ENCODE measurements around the gene DNAJC10. TPM values are rescaled to one million over a fixed set of nuclear protein-coding genes. Genes with fewer than 3 reads are reported as not detected.
"Not testable (repeated sequence)": the region's sequence is repeated elsewhere in the genome, so short reads cannot be mapped to it uniquely, and the experiment has no call there.

Gene DNAJC10
- total RNA-seq: 10 to 100 TPM; 40.8 to 41.5 TPM

- CTCF ChIA-PET: interaction anchor here (1.3 to 1.5 kb wide), 2 partner anchors 50 to 530 kb away, joined by 3 to 4 read pairs; no protein-coding TSS in a partner anchor
- no peak within 1 kb of the TSS for H3K27ac Mint-ChIP-seq
These were observed at the start of gene DNAJC10 for GRCh38 chr2:182715892-182716649. Gene DNAJC10 (plus strand): TSS chr2:182716257. CDS start chr2:182718087, 1,830 bp downstream.

DNA sequence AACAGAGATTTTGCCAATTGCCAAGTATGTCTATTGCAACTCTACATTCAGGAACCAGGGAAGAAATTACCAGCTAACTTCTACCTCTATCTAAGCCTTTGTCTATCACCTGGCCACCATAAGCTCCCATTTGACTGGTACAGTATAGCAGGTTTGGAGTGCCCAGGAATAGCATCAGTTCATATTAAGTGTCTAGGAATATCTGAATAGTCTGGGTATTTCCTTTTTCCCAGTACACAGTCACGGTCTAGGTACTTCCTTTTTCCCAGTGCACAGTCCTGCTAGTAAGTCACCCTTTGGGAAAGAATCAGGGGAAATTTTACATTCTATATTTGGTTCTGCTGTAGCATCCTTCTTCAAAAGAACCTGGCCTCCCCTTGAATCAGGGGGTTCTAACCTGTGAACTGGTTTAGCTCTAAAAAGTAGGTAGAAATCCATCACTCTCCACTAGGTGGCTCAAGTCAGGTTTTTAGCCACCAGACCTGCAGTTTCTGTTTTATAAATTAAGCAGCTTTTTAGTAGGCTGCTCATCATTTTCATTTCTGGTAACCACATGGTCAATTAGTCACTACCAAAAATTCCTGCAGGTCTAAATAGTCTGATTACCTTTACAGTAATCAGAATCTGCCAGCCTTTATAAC, 49.3 kb upstream of the DNAJC10 start:
- no peak overlapping the region for H3K4me3 Mint-ChIP-seq
- H3K4me1 Mint-ChIP-seq (ENCODE audit: low read depth): peaks cover 8% of the 10 kb centered on the region
- peak; percentile 19 for DNase-seq
- H3K9me3 Mint-ChIP-seq: no peaks in the 10 kb centered on the region
- CTCF ChIA-PET: interaction anchor here (0.6 to 2.0 kb wide), 13 partner anchors 10 to 485 kb away, joined by 3 to 33 read pairs (median 4); no protein-coding TSS in a partner anchor
- intact Hi-C loops (cut with micrococcal nuclease): loop anchor here (1.0 to 5.0 kb wide), 3 partner anchors 50 to 314 kb away; partner anchors contain the start of genes DNAJC10 and FRZB
- H3K36me3 Mint-ChIP-seq (ENCODE audit: low read depth): no peaks in the 10 kb centered on the region
- H3K27me3 Mint-ChIP-seq (ENCODE audit: low read depth): no peaks in the 10 kb centered on the region
- H3K27ac Mint-ChIP-seq: no peak overlapping the region

More at GRCh38 chr2:182715892-182716649, at the start of gene DNAJC10:
- peaks cover 10% of the 10 kb centered on the region for H3K4me1 Mint-ChIP-seq (ENCODE audit: low read depth)
- intact Hi-C loops (cut with micrococcal nuclease): loop anchor here (1.0 to 5.0 kb wide), 6 partner anchors 49 to 1734 kb away; partner anchors contain the start of genes DUSP19, ITPRID2, NCKAP1 and NUP35
- no peaks in the 10 kb centered on the region for H3K27me3 Mint-ChIP-seq (ENCODE audit: low read depth)
- no peak within 1 kb of the TSS for H3K4me3 Mint-ChIP-seq
- H3K9me3 Mint-ChIP-seq: no peaks in the 10 kb centered on the region
- H3K36me3 Mint-ChIP-seq (ENCODE audit: low read depth): peaks cover 7% of the 10 kb centered on the region
- peak; percentile 89 for DNase-seq

DNA sequence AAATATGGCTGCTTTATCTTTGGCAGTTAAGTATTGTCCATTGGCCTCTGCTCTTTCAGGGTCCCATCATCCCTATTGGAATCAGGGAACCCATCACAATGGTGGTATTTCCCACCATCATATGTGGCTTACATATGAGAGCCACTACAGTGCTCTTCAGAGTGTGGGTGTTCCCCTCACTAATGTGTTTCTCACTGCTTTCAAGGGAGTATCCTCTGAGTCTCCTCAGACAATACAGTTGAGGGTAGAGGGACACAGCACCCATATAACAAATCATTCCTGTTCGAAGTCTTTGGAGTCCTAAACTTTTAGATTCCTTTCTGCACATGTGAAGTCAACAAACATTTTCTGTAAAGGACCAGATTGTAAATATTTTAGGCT, 48.8 kb upstream of the DNAJC10 start:
- CTCF ChIA-PET: interaction anchor here (0.7 to 2.0 kb wide), 6 partner anchors 10 to 481 kb away, joined by 3 to 33 read pairs (median 8); no protein-coding TSS in a partner anchor
- Mint-ChIP-seq H3K27me3 (ENCODE audit: low read depth) (no peaks in the 10 kb centered on the region), H3K36me3 (ENCODE audit: low read depth) (no peaks in the 10 kb centered on the region), H3K4me1 (ENCODE audit: low read depth) (peaks cover 8% of the 10 kb centered on the region), H3K9me3 (no peaks in the 10 kb centered on the region), H3K27ac (no peak overlapping the region), H3K4me3 (no peak overlapping the region)
- intact Hi-C loops (cut with micrococcal nuclease): loop anchor here (1.0 to 5.0 kb wide), 3 partner anchors 49 to 313 kb away; partner anchors contain the start of genes DNAJC10 and FRZB
- DNase-seq: no peak

DNA sequence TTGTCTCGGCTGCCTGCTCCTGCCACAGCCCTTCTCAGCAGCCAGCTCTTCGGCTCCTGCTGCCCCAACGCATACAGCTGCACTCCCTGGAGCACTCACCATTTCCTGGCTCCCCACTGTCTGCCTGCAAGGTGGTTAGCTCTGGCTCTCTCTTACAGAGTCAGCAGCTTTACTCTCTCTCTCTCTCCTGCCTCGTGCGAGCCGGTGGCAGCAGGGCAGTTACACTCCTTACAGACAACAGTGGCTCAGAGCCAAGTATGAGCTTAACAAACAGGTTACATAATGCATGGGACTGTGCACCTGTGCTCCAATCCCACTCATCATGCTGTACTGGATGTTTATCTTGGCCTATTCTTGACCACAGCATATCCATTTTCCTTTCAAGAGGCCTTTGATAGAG, 47.4 kb upstream of the DNAJC10 start:
- DNase-seq: no peak
- intact Hi-C loops (cut with micrococcal nuclease): loop anchor here (5.0 kb wide), 1 partner anchor 199 kb away; the partner anchor contains the start of gene FRZB
- Mint-ChIP-seq H3K27ac (no peak overlapping the region), H3K4me3 (no peak overlapping the region), H3K9me3 (no peaks in the 10 kb centered on the region), H3K36me3 (ENCODE audit: low read depth) (no peaks in the 10 kb centered on the region), H3K27me3 (ENCODE audit: low read depth) (no peaks in the 10 kb centered on the region), H3K4me1 (ENCODE audit: low read depth) (peaks cover 8% of the 10 kb centered on the region)
- CTCF ChIA-PET: interaction anchor here (0.7 to 1.1 kb wide), 2 partner anchors 170 to 311 kb away, joined by 3 to 5 read pairs; no protein-coding TSS in a partner anchor

DNA sequence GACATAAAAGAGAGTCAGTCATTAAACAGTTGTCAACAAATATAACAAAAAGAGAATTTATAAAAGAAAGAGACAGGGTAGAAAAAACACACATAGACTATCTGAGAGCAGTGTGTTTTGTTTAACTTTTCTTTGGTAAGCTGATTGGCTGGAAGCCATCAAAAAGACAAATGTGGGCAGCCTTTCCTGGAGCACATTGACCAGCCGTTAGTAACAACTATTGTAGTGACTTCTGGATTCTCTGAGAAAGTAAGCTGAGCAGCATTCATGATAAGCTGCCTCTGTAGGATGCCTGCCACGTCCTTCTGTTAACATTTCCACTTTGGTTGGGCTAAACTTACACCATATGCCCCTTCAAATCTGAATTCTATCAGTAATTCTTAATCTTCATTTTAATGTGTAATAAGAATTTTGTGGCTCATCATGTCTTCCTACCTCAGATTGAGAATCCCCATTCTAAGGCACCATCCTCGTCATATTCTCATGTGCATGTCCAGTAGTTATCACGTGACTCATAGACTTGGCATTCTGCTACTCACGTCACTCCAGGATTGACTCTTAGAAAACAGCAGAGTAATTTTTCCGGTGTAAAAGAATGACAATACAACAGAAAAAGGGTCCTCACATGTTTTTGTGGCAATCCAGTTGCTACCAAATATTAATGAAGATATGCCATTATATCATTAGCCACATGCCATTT, 43.4 kb upstream of the DNAJC10 start:
- DNase-seq: no peak
- no peak overlapping the region for H3K27ac Mint-ChIP-seq
- CTCF ChIA-PET: no interaction called here
- H3K27me3 Mint-ChIP-seq (ENCODE audit: low read depth): peaks cover 13% of the 10 kb centered on the region
- H3K4me3 Mint-ChIP-seq: no peak overlapping the region
- H3K9me3 Mint-ChIP-seq: no peaks in the 10 kb centered on the region
- H3K4me1 Mint-ChIP-seq (ENCODE audit: low read depth): no peaks in the 10 kb centered on the region
- no peaks in the 10 kb centered on the region for H3K36me3 Mint-ChIP-seq (ENCODE audit: low read depth)
- intact Hi-C loops (cut with micrococcal nuclease): no loop called here

DNA sequence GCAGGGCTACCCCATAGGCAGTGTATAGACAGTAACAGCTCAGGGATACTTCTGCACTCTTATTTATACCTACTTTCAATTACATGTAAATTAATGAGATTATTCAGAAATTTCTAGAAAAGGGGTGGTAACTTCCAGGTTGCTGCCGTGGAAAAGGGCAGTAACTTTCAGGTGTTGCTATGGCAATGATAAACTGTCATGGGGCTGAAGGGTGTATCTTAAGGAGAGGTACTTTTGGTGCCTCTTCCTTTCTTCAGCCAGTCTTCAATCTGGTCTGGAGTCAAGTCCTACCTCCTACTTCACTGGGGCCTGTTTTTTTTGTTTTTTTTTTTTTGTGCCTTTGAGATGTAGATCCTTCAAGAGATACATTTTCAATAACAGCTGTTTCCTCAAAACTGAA, 35.2 kb upstream of the DNAJC10 start:
- peaks cover 18% of the 10 kb centered on the region for H3K27me3 Mint-ChIP-seq (ENCODE audit: low read depth)
- CTCF ChIA-PET: no interaction called here
- H3K4me3 Mint-ChIP-seq: no peak overlapping the region
- H3K9me3 Mint-ChIP-seq: no peaks in the 10 kb centered on the region
- intact Hi-C loops (cut with micrococcal nuclease): no loop called here
- no peak for DNase-seq
- H3K27ac Mint-ChIP-seq: no peak overlapping the region
- no peaks in the 10 kb centered on the region for H3K4me1 Mint-ChIP-seq (ENCODE audit: low read depth)
- H3K36me3 Mint-ChIP-seq (ENCODE audit: low read depth): no peaks in the 10 kb centered on the region

- CTCF ChIA-PET: no interaction called here
- H3K27ac Mint-ChIP-seq: no peak overlapping the region
- DNase-seq: no peak
- no peak overlapping the region for H3K4me3 Mint-ChIP-seq
- intact Hi-C loops (cut with micrococcal nuclease): no loop called here
- peaks cover 8% of the 10 kb centered on the region for H3K27me3 Mint-ChIP-seq (ENCODE audit: low read depth)
- no peaks in the 10 kb centered on the region for H3K4me1 Mint-ChIP-seq (ENCODE audit: low read depth)
- no peaks in the 10 kb centered on the region for H3K9me3 Mint-ChIP-seq
- no peaks in the 10 kb centered on the region for H3K36me3 Mint-ChIP-seq (ENCODE audit: low read depth)
These were observed 33.8 kb upstream of the DNAJC10 start for GRCh38 chr2:182682210-182682609.

- no peaks in the 10 kb centered on the region for H3K4me1 Mint-ChIP-seq (ENCODE audit: low read depth)
- intact Hi-C loops (cut with micrococcal nuclease): no loop called here
- CTCF ChIA-PET: no interaction called here
- no peak for DNase-seq
- no peaks in the 10 kb centered on the region for H3K36me3 Mint-ChIP-seq (ENCODE audit: low read depth)
- no peaks in the 10 kb centered on the region for H3K9me3 Mint-ChIP-seq
- no peak overlapping the region for H3K4me3 Mint-ChIP-seq
- peaks cover 8% of the 10 kb centered on the region for H3K27me3 Mint-ChIP-seq (ENCODE audit: low read depth)
- no peak overlapping the region for H3K27ac Mint-ChIP-seq
These were observed 30.5 kb upstream of the DNAJC10 start for GRCh38 chr2:182685559-182685958.

GRCh38 chr2:182686763-182687162, 29.3 kb upstream of the DNAJC10 start:
- intact Hi-C loops (cut with micrococcal nuclease); H3K9me3 Mint-ChIP-seq; H3K4me3 Mint-ChIP-seq; H3K36me3 Mint-ChIP-seq (ENCODE audit: low read depth); DNase-seq; H3K27ac Mint-ChIP-seq; H3K4me1 Mint-ChIP-seq (ENCODE audit: low read depth); H3K27me3 Mint-ChIP-seq (ENCODE audit: low read depth); CTCF ChIA-PET: not testable (repeated sequence)

DNA sequence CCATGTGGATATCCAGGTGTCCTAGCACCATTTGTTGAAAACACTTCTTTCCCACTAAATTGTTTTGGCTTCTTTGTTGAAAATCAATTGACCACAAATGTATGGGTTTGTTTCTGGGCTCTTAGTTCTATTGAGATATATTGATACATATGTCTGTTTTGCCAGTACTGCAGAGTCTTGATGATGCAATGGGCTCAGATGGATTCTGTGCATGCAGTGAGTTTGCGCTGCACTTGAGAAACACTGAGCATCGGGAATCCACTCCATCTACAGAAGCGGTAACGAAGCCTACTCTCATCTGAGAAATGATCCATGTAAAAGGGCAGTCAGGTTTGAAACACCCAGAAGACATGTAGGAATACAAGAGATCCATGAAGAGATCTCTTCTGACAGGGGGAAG, 21.9 kb upstream of the DNAJC10 start:
- intact Hi-C loops (cut with micrococcal nuclease): no loop called here
- Mint-ChIP-seq H3K9me3 (no peaks in the 10 kb centered on the region), H3K27ac (no peak overlapping the region), H3K4me1 (ENCODE audit: low read depth) (no peaks in the 10 kb centered on the region), H3K4me3 (no peak overlapping the region), H3K36me3 (ENCODE audit: low read depth) (no peaks in the 10 kb centered on the region), H3K27me3 (ENCODE audit: low read depth) (no peaks in the 10 kb centered on the region)
- DNase-seq: no peak
- CTCF ChIA-PET: no interaction called here

DNA sequence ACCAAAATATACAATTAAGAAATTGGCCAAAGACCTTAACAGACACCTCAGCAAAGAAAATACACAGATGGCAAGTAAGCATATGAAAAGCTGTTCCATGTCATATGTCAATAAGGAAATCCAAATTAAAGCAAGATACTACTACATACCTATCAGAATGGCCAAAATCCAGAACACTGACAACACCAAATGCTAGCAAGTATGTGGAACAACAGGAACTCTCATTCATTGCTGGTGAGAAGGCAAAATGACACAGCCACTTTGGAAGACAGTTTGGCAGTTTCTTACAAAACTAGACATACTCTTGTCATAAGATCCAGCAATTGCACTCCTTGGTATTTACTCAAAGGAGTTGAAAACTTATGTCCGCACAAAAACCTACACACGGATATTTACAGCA, 20.3 kb upstream of the DNAJC10 start:
- Mint-ChIP-seq H3K4me3 (no peak overlapping the region), H3K9me3 (no peaks in the 10 kb centered on the region), H3K27ac (no peak overlapping the region), H3K4me1 (ENCODE audit: low read depth) (no peaks in the 10 kb centered on the region), H3K27me3 (ENCODE audit: low read depth) (no peaks in the 10 kb centered on the region), H3K36me3 (ENCODE audit: low read depth) (no peaks in the 10 kb centered on the region)
- intact Hi-C loops (cut with micrococcal nuclease): no loop called here
- CTCF ChIA-PET: no interaction called here
- DNase-seq: no peak

- no peaks in the 10 kb centered on the region for H3K36me3 Mint-ChIP-seq (ENCODE audit: low read depth)
- CTCF ChIA-PET: no interaction called here
These were observed 17.4 kb upstream of the DNAJC10 start for GRCh38 chr2:182698671-182699070.

More at GRCh38 chr2:182698671-182699070, 17.4 kb upstream of the DNAJC10 start:
- DNase-seq: no peak
- no peak overlapping the region for H3K4me3 Mint-ChIP-seq
- H3K4me1 Mint-ChIP-seq (ENCODE audit: low read depth): no peaks in the 10 kb centered on the region
- intact Hi-C loops (cut with micrococcal nuclease): no loop called here
- H3K27me3 Mint-ChIP-seq (ENCODE audit: low read depth): peaks cover 2% of the 10 kb centered on the region
- H3K27ac Mint-ChIP-seq: no peak overlapping the region
- H3K9me3 Mint-ChIP-seq: no peaks in the 10 kb centered on the region

Measured in activated naive CD4-positive, alpha-beta T cell treated with anti-CD3 and anti-CD28 coated beads for 36 hours (primary cell).